ENCODE data around the gene VRK1.

VRK1 gene

GRCh38 chr14:96925422-96925821 lies 128.2 kb downstream of the VRK1 start:
- no peak for DNase-seq (ENCODE audit: low read depth)

GRCh38 chr14:96926001-96926400 lies 128.8 kb downstream of the VRK1 start:
- no peak for DNase-seq (ENCODE audit: low read depth)

- DNase-seq (ENCODE audit: low read depth), result no peak
Observed at GRCh38 chr14:96928779-96929380, 131.7 kb downstream of the VRK1 start.

- no peak for DNase-seq (ENCODE audit: low read depth)
Observed at GRCh38 chr14:96929950-96930349, 132.8 kb downstream of the VRK1 start.

- DNase-seq (ENCODE audit: low read depth), result no peak
Observed at GRCh38 chr14:96930526-96930925, 133.3 kb downstream of the VRK1 start.
